Urothelium cell line (cell line): ENCODE results near the gene DAPK2.
"Not testable (repeated sequence)": the region's sequence is repeated elsewhere in the genome, so short reads cannot be mapped to it uniquely, and the experiment has no call there.

ENCODE experiments used
- DNase-seq: peaks from one replicate; pipeline ENCODE4 v3.0.0; 2011; ENCODE audit warnings: low spot score, mixed read lengths
- FAIRE-seq: peaks from 2 replicates; lab custom pipeline; 2011; peaks lifted over from hg19 to GRCh38; lab: Jason Lieb, UNC

DAPK2 gene

GRCh38 chr15:64058279-64058678 lies 12.0 kb upstream of the DAPK2 start:
- DNase-seq (no peak), FAIRE-seq (no peak)

- not testable (repeated sequence) for FAIRE-seq, DNase-seq
These were observed 7.4 kb upstream of the DAPK2 start for GRCh38 chr15:64053674-64054073.

- no peak for FAIRE-seq
- no peak for DNase-seq
These were observed 6.7 kb upstream of the DAPK2 start for GRCh38 chr15:64052925-64053491.

- no peak for FAIRE-seq
- DNase-seq: no peak
These were observed 5.3 kb upstream of the DAPK2 start for GRCh38 chr15:64051407-64052259.

- FAIRE-seq (no peak), DNase-seq (no peak)
These were observed 4.8 kb upstream of the DAPK2 start for GRCh38 chr15:64051093-64051402.

GRCh38 chr15:64050281-64051092 lies 4.2 kb upstream of the DAPK2 start:
- FAIRE-seq (no peak), DNase-seq (no peak)

GRCh38 chr15:64048781-64049460 lies 2.6 kb upstream of the DAPK2 start:
- DNase-seq (no peak), FAIRE-seq (no peak)

GRCh38 chr15:64045774-64046420 lies 388 bp downstream of the DAPK2 start:
- FAIRE-seq: no peak
- no peak for DNase-seq

- FAIRE-seq: no peak
These were observed 1.2 kb downstream of the DAPK2 start for GRCh38 chr15:64045101-64045435.

GRCh38 chr15:64044300-64045100 lies 1.8 kb downstream of the DAPK2 start:
- FAIRE-seq: no peak
- DNase-seq: no peak

More at GRCh38 chr15:64045101-64045435, 1.2 kb downstream of the DAPK2 start:
- no peak for DNase-seq

- no peak for FAIRE-seq
- no peak for DNase-seq
These were observed 7.2 kb downstream of the DAPK2 start for GRCh38 chr15:64038878-64039610.

GRCh38 chr15:64037966-64038365 lies 8.3 kb downstream of the DAPK2 start:
- FAIRE-seq (no peak), DNase-seq (no peak)

GRCh38 chr15:64037116-64037515 lies 9.2 kb downstream of the DAPK2 start:
- FAIRE-seq: no peak
- DNase-seq: no peak

- FAIRE-seq: no peak
- no peak for DNase-seq
These were observed 10.8 kb downstream of the DAPK2 start for GRCh38 chr15:64035525-64035924.

- DNase-seq (no peak), FAIRE-seq (no peak)
These were observed 11.8 kb downstream of the DAPK2 start for GRCh38 chr15:64034519-64034918.

GRCh38 chr15:64032329-64032728 lies 14.0 kb downstream of the DAPK2 start:
- FAIRE-seq (no peak), DNase-seq (no peak)

GRCh38 chr15:64030123-64030522 lies 16.2 kb downstream of the DAPK2 start:
- DNase-seq (no peak), FAIRE-seq (no peak)

GRCh38 chr15:64029633-64030032 lies 16.7 kb downstream of the DAPK2 start:
- FAIRE-seq (no peak), DNase-seq (no peak)

GRCh38 chr15:64029110-64029509 lies 17.2 kb downstream of the DAPK2 start:
- DNase-seq (no peak), FAIRE-seq (no peak)
